ENCODE measurements around the gene DQX1.

DQX1 gene

GRCh38 chr2:74507145-74507925 is 18.7 kb downstream of the DQX1 start, which contains the start of gene PCGF1:
TSS of gene PCGF1 (minus strand) at chr2:74507695. CDS start at chr2:74507668, 27 bp downstream.
- no peak for TF ChIP-seq CTCF (IDR thresholded peaks at IDR 0.05)
- no peak for TF ChIP-seq ZFX (IDR thresholded peaks at IDR 0.05; ENCODE audit: borderline replicate concordance)

GRCh38 chr2:74505448-74506246 is 20.4 kb downstream of the DQX1 start:
- H3K27ac ChIP-seq: peak overlapping the region; percentile 97
- TF ChIP-seq ZFX (IDR thresholded peaks at IDR 0.05; ENCODE audit: borderline replicate concordance) (no peak), CTCF (IDR thresholded peaks at IDR 0.05) (no peak)

More at GRCh38 chr2:74507145-74507925, 18.7 kb downstream of the DQX1 start, which contains the start of gene PCGF1:
- H3K27ac ChIP-seq: peak within 1 kb of the TSS; percentile 97

DNA sequence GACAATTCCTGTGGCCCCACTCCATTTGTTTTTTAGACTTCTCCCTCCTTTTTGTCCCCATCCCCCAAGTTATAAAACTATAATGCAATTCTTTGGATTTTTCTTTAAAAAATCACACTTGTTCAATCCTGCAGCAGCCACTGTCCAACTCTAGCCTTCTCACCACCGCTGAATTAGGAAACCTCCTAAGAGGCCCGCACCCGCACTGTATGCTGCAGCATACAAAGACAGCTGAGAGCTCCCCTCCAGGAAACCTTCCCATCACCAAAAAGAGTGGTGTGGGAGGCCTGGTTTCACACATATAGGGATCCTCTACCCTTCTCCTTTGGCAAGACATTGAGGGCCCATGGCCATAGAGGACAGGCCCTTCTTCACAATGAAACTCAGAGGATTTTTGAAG is 21.4 kb downstream of the DQX1 start:
- H3K27ac ChIP-seq: peak overlapping the region; percentile 97
- no peak for TF ChIP-seq CTCF (IDR thresholded peaks at IDR 0.05)
- no peak for TF ChIP-seq ZFX (IDR thresholded peaks at IDR 0.05; ENCODE audit: borderline replicate concordance)

GRCh38 chr2:74503506-74504475 is 22.2 kb downstream of the DQX1 start:
- peak overlapping the region; percentile 97 for H3K27ac ChIP-seq
- no peak for TF ChIP-seq ZFX (IDR thresholded peaks at IDR 0.05; ENCODE audit: borderline replicate concordance)
- no peak for TF ChIP-seq CTCF (IDR thresholded peaks at IDR 0.05)

- H3K27ac ChIP-seq: peak overlapping the region; percentile 97
- peak; percentile 75 for TF ChIP-seq CTCF (IDR thresholded peaks at IDR 0.05)
- no peak for TF ChIP-seq ZFX (IDR thresholded peaks at IDR 0.05; ENCODE audit: borderline replicate concordance)
Observed at GRCh38 chr2:74502720-74503505, 23.1 kb downstream of the DQX1 start.

DNA sequence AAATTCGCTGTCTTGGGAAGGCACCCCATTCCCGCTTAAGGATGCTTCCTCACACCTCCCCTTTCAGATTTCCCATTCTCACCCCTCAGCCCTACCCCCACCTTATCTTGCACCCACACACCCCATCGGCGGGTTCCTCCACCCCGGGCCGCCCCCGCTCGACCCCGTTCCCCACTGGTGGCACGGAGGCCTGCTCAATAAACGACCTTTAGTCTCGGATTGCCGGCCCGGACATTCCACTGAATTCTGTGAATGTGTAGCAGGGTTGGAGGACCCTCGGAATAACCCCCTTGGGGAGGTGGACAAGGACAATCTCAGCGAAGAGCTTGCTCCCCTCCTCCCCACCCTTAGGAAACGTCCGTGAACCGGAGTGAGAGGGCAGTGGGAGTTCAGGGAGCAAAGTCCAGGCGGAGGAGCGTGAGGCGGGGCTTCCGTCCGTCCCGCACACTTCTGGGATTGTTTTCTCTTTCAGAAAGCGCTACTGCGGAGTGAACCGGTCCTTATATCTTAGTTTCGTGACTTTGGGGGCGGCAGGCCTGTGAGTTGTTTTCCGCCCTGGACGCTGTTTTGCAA is 23.8 kb downstream of the DQX1 start:
- H3K27ac ChIP-seq: peak overlapping the region; percentile 97
- no peak for TF ChIP-seq CTCF (IDR thresholded peaks at IDR 0.05)
- no peak for TF ChIP-seq ZFX (IDR thresholded peaks at IDR 0.05; ENCODE audit: borderline replicate concordance)

Data from 22Rv1 (cell line).